ENCODE data around the gene E2F1.

The E2F1 gene

GRCh38 chr20:33687370-33687915, 1.3 kb upstream of the E2F1 start:
- DNase-seq (ENCODE audit: low read depth) = peak; percentile 73

DNA sequence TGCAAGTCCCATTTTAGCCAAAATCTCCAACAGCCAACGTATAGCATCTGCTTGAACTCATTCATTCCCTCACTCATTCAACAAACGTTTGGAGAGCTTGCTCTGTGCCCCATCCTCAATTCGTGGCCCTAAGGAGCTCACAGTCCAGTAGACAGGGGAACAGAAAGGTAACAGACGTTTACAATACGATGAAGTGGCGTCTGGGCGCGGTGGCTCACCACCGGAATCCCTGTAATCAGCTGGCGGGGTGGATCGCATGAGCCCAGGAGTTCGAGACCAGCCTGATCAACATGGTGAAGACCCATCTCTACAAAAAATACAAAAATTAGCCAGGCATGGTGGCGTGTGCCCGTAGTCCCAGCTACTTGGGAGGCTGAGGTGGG, 790 bp upstream of the E2F1 start:
- no peak for DNase-seq (ENCODE audit: low read depth)

- DNase-seq (ENCODE audit: low read depth) = peak; percentile 72
These were observed 671 bp downstream of the E2F1 start for GRCh38 chr20:33685328-33686099.

GRCh38 chr20:33684533-33685327, 1.5 kb downstream of the E2F1 start:
- peak; percentile 24 for DNase-seq (ENCODE audit: low read depth)

- no peak for DNase-seq (ENCODE audit: low read depth)
These were observed 4.3 kb downstream of the E2F1 start for GRCh38 chr20:33681728-33682353.

- DNase-seq (ENCODE audit: low read depth) = no peak
These were observed 4.9 kb downstream of the E2F1 start for GRCh38 chr20:33681288-33681687.

DNA sequence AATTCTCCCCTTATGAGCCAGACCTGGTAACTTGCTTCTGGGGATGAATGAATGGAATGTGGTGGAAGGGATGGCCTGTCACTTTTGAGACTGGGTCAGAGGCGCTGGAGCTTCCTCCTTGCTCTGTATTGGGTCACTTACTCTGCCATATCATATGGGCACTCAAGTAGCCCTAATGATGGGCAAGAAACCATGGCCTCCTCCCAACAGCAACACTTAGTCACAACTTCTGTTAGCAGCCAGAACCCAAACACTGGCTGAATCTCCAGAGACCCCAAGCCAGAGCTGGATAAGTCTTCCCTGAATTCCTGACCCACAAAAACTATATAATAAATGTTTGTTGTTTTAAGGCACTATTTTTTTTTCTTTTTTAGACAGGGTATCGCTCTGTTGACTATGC, 5.5 kb downstream of the E2F1 start:
- DNase-seq (ENCODE audit: low read depth) = no peak

GRCh38 chr20:33679758-33680485, 6.3 kb downstream of the E2F1 start:
- DNase-seq (ENCODE audit: low read depth) = no peak

DNA sequence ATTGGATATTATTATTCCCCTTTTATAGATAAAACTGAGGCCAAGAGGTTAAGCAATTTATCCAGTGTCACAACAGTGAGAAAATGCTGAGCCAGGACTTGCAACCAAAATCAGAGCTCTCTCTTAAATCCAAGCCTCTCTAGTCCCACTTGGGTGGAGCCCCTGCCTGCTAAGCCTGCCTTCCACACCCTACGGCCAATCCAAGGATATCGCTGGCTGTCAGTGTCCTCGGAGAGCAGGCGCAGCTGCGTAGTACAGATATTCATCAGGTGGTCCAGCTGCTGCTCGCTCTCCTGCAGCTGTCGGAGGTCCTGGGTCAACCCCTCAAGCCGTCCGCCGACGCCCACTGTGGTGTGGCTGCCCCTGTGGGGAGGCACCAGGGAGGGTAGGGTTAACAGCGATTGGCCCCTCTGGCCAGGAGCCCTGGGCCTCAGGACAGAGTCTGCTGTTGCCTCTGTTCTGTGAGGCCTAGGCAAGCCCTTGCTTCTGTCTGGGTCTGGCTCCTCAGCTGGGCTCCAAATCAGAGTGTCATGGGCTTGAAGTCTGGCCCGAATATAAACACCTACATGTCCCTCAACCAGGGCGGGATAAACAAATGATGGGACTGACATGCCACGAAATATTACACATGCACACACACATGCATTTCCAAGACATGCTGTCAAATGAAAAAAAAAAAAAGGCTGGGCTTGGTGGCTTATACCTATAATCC, 8.0 kb downstream of the E2F1 start:
- DNase-seq (ENCODE audit: low read depth) = no peak

GRCh38 chr20:33676652-33677645, 9.2 kb downstream of the E2F1 start:
- no peak for DNase-seq (ENCODE audit: low read depth)

DNA sequence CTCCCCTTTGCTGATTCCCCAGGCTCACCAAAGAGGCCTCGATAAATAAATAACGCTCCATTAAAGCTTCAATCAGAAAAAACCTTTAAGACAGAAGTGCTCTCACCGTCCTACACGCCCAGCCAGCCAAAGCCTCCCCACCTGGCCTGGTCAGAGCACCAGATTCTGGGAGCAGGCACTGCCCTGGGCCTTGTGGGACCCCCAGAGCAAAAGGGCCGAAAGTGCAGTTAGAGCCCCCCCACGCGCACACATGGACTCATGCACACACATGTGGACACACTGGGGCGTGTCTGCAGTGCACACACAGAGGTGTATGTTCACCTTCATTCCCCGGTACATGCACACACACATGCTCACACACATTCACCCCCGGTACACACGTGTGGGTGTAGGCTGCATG, 10.1 kb downstream of the E2F1 start:
- no peak for DNase-seq (ENCODE audit: low read depth)

DNA sequence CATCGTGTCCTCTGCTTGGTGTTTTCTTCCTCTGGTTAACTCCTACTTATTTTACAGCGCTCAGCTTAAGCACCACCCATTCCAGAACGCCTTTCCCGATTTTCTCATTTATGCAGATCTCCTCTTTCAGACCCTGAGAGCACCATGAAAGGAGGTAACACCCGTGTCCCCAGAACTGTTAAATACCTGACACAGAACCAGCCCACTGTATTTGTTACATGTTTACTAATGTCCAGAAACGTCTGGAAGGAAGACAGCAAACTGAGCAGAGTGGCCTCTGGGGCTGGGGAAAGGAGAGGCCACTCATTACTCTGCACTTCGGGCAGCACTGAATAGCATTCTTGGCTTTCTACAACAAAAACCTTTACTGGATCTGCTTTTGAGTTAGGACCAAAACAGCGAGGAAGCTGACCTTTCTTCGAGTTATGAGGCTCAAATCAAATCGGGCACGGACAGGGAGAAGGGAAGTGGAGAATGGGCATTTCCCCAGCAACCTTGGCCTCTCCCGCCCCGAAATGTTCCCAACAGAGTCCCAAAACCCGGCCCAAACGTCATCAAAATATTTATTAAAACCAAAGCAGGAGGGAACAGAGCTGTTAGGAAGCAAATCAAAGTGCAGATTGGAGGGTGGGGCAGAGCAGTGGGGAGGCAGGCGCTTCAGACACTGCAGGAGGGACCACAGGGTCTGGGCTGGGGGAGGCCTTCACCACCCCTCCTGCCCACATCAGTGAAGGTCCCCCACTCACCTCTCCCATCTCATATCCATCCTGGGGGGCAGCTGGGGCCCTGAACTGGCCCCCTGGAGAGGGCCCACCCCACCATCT, 10.8 kb downstream of the E2F1 start:
- DNase-seq (ENCODE audit: low read depth) = peak; percentile 39

GRCh38 chr20:33674294-33675135, 11.7 kb downstream of the E2F1 start, which contains the start of gene NECAB3:
TSS of gene NECAB3 (minus strand) at chr20:33674428. CDS start at chr20:33674352, 76 bp downstream.
- DNase-seq (ENCODE audit: low read depth) = peak; percentile 84

GRCh38 chr20:33673410-33674293, 12.5 kb downstream of the E2F1 start:
- DNase-seq (ENCODE audit: low read depth) = peak; percentile 74

- DNase-seq (ENCODE audit: low read depth) = no peak
These were observed 13.1 kb downstream of the E2F1 start for GRCh38 chr20:33673114-33673409.

GRCh38 chr20:33672426-33673113, 13.6 kb downstream of the E2F1 start:
- DNase-seq (ENCODE audit: low read depth) = no peak

Data from ELR (cell line).